Spleen (tissue), 7 donors: ENCODE data around the gene UST.

Source experiments
- POLR2A ChIP-seq, 3 donors: fragments of 450-650 bp; IDR thresholded peaks; one replicate each; pipeline ENCODE4 v1.5.1; 2017; ENCODE audit warnings: antibody characterized with exemption in 3 of 3, mild to moderate bottlenecking in 1 of 3
- POLR2AphosphoS5 ChIP-seq, 3 donors: sonication (generic); formaldehyde crosslinking; IDR thresholded peaks; one replicate each; pipeline ENCODE4 v1.5.1; 2017; ENCODE audit warnings: antibody characterized with exemption in 3 of 3
- TF ChIP-seq, protein P1 (sequence below), 11 experiments: fragments of 200-600 bp in 7 of 11; fragments of 450-650 bp in 4 of 11; sonication (generic) in 4 of 11; IDR thresholded peaks in 8 of 11; conservative IDR thresholded peaks in 3 of 11; 1 replicate in 7 of 11; 2 replicates in 4 of 11; pipeline versions ENCODE4 v1.4.0 to v1.8.0; 2016 to 2021; ENCODE audit warnings: antibody characterized with exemption in 11 of 11, inconsistent platforms in 4 of 11, mild to moderate bottlenecking in 1 of 11
- donor health status: DM: no; HTN: no; CAD: no; lungs with moderate emphysema.
- donor health status: DM: no; HTN: no; CAD: no.
- donor health status: DM: no; HTN: no; CAD: no.

DNA sequence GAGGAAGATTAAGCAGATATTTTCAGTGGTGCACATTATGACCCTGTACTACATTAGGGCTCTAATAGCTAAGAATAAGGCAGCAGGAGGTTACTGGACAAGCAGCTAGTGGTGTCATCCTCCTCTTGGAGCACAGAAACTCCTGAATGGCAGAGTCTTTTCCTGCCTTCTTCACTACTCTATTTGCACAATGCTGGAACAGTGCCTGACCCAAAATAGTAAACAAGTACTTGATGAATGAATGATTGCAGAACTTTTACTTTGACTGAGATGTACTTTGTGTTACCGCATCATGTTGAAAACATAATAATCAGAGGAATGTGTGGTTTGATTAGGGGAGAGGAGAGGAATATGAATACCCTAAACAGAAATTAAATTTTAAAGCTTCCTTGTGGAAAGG, 30.0 kb upstream of the UST start:
- TF ChIP-seq POLR2A (IDR thresholded peaks at IDR 0.05) (no peak), POLR2AphosphoS5 (IDR thresholded peaks at IDR 0.05) (no peak)
- TF ChIP-seq, protein P1, sequence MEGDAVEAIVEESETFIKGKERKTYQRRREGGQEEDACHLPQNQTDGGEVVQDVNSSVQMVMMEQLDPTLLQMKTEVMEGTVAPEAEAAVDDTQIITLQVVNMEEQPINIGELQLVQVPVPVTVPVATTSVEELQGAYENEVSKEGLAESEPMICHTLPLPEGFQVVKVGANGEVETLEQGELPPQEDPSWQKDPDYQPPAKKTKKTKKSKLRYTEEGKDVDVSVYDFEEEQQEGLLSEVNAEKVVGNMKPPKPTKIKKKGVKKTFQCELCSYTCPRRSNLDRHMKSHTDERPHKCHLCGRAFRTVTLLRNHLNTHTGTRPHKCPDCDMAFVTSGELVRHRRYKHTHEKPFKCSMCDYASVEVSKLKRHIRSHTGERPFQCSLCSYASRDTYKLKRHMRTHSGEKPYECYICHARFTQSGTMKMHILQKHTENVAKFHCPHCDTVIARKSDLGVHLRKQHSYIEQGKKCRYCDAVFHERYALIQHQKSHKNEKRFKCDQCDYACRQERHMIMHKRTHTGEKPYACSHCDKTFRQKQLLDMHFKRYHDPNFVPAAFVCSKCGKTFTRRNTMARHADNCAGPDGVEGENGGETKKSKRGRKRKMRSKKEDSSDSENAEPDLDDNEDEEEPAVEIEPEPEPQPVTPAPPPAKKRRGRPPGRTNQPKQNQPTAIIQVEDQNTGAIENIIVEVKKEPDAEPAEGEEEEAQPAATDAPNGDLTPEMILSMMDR (IDR thresholded peaks at IDR 0.05 in 8 of 11, conservative IDR thresholded peaks at IDR 0.05 in 3 of 11), result no peak
